ENCODE results near the gene PRDX5. TPM values are rescaled to one million over a fixed set of nuclear protein-coding genes. Genes with fewer than 3 reads are reported as not detected.

PRDX5 gene
- total RNA-seq, 4 donors from 2014 or later: 174 to 263 (median 238) TPM

DNA sequence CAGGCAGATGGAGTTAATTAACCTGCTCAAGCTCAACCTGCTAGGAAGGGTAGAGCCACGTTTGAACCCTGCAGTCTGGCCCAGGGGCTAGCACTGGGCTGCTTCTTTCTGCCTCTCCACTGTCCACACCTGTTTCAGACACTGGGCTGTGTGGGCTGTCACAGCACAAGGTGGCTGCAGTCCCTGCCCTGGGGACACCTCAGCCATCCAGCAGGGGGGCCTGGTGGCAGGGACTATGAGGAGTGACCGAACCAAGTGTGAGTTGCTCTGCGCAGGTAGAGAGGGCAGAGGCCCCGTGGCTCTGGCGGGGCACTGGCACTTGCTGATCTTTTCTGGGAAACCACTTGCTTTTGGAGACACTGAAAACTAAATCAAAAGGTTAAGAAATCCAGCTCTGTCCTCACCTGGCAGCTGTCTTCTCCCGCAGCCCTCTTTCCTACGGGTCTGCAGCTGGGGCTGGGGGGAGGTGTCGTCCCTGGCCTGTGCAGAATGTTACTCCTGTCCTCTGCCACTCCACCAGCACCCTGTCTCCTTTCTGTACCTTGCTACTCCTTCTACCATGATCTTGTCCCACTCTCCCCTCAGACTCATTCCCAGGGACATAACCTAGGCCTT is 39.2 kb upstream of the PRDX5 start:
- ATAC-seq (ENCODE audit: low FRiP score) (no peak), DNase-seq (ENCODE audit: low spot score) (no peak)
- TF ChIP-seq, protein P1, sequence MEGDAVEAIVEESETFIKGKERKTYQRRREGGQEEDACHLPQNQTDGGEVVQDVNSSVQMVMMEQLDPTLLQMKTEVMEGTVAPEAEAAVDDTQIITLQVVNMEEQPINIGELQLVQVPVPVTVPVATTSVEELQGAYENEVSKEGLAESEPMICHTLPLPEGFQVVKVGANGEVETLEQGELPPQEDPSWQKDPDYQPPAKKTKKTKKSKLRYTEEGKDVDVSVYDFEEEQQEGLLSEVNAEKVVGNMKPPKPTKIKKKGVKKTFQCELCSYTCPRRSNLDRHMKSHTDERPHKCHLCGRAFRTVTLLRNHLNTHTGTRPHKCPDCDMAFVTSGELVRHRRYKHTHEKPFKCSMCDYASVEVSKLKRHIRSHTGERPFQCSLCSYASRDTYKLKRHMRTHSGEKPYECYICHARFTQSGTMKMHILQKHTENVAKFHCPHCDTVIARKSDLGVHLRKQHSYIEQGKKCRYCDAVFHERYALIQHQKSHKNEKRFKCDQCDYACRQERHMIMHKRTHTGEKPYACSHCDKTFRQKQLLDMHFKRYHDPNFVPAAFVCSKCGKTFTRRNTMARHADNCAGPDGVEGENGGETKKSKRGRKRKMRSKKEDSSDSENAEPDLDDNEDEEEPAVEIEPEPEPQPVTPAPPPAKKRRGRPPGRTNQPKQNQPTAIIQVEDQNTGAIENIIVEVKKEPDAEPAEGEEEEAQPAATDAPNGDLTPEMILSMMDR (IDR thresholded peaks at IDR 0.05): no peak

DNA sequence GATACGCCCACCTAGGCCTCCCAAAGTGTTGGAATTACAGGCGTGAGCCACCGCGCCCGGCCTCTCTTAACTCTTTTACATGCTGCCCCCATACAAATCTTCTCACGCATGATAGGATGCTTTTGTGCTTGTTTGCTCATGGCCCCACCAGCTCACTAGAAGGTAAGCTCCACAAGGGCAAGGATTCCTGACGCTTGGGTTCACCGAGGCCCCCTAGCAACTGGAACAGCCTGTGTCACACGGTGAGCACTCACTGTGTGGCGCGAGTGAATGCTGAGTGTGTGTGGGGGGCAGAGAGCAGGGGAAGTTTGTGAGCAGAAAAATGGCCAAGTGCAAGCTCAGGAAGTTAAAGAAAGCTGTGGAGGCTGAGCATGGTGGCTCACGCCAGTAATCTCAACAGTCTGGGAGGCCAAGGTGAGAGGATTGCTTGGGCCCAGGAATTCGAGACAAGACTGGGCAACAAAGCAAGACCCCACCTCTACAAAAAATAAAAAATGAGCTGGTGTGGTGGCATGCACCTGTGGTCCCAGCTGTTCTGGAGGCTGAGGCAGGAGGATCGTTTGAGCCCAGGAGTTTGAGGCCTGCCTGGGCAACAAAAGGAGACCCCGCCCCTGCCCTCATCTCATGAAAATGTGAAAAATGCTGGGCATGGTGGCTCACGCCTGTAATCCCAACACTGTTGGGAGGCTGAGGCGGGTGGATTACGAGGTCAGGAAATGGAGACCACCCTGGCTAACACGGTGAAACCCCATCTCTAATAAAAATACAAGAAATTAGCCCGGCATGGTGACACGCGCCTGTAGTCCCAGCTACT is 35.8 kb upstream of the PRDX5 start:
- DNase-seq (ENCODE audit: low spot score) (no peak), ATAC-seq (ENCODE audit: low FRiP score) (no peak)
- TF ChIP-seq, protein P1 (IDR thresholded peaks at IDR 0.05): no peak

DNA sequence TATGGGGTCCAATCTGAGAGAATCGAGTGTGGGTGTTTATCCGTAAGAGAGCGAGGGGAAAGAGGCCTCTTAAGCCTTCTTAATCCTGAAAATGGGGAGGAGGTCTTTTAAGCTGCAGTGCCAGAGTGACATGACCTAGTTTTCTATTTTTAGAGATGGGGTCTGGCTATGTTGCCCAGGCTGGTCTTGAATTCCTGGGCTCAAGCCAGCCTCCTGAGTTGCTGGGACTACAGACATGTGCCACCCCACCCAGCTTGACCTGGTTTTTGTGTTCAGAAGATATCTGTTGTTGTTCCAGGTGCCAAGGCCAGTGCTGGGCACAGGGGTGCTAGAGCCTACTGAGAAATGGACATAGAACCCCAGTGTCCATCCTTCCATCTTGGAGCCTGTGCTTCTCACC is 34.8 kb upstream of the PRDX5 start:
- TF ChIP-seq, protein P1 (IDR thresholded peaks at IDR 0.05): no peak
- ATAC-seq (ENCODE audit: low FRiP score): no peak
- DNase-seq (ENCODE audit: low spot score): no peak

DNA sequence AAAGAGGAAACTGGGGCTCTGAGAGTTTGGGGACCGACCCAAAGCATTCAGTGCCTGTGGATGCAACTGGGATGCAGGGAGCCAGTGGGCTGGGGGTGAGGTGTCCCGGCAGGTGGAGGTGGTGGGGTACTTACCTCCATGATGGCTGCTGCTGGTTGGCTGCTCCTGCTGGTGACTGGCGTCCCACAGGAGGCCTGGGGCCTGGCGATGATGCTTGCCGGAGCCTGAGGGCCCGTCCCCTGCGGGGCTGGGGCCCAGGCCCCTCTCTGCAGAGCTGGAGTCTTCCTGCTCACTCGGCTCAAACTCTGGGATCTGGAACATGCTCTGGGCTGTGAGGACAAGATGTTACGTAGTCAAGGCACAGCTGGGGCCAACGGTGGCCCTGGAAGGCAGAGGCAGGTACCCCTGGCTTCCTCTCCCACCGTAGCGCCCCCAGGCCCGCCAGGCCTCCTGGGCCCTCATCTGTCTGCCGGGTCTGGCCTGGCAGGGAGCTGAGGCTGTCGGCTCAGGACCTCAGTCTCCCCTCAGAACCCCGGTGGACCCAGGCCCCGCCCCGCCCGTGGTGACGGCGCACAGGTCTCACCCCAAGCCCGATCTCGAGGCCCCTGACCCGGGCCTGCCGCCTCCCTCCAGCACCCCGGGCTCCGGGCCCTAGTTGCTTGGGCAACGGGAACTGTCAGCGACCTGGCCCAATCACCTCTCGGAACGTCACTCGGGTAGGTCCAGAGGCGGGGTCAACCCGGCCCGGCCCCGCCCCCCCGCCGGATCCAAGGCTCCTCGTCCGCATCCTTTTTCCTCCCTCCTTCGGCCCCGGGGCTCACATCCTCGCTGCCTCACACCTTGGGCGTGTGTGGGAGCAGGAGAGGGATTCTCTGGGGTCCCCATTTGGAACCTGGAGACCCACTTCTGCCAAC is 33.6 kb upstream of the PRDX5 start, which contains the start of gene BAD:
BAD (minus strand) TSS at position 618 of the 914 bp plus-strand sequence; CDS start at position 321, 297 bp downstream.
- TF ChIP-seq, protein P1 (IDR thresholded peaks at IDR 0.05): no peak
- DNase-seq (ENCODE audit: low spot score) (peak; percentile 84), ATAC-seq (ENCODE audit: low FRiP score) (peak; percentile 90)

DNA sequence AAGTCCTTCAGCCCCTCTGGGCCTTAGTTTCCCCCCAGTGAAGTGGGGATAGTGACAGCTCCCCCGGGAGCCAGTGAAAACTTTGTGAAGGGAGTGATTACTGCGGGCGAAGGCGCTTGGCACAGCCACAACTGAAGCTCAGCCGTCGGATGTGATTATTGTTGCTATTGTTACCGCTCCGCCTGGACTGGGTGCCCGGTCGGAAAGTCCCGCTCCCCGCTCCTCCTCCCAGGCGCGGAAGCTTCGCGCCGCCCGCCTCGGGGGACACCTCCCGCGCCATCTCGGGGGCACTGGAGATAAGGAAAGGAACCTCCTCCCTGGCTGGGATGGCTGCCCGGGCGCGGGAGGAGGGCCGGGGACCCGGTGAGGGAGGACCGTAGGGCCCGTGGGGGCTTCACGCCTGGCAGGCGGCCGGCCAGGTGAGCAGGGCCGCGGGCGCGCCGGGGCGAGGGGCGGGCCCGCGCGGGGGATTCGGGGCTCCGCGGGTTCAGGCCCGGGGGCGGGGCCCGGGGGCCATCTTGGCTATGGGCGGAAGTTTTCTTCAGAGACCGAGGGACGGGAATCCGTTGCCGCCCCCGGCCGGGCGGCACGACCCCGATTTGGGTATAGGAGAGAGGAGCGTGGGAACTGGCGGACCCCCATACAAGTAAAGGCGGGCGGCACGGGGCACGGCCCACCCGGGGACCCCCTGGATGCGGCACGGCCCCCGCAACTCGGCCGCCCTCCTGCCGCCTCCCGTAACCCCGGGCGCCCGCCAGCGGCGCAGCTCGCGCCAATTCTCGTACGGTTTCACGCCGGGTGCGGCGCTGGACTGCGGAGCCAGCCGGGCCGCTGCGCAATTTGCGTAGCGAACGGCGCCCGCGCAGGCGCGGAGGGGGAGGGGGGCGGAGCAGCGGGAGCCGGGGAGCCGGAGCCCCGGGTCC is 32.7 kb upstream of the PRDX5 start, which contains the start of gene GPR137:
GPR137 (plus strand) TSS at position 887 of the 923 bp plus-strand sequence. CDS start 677 bp downstream, outside the sequence.
- TF ChIP-seq, protein P1 (IDR thresholded peaks at IDR 0.05): no peak
- DNase-seq (ENCODE audit: low spot score) (peak; percentile 68), ATAC-seq (ENCODE audit: low FRiP score) (peak; percentile 67)
